ENCODE data around the gene GZMB. TPM values are rescaled to one million over a fixed set of nuclear protein-coding genes. Genes with fewer than 3 reads are reported as not detected.

The GZMB gene
- total RNA-seq, 1 donor from 2014 or later, result not detected

- peaks cover 2% of the 10 kb centered on the region for H3K27me3 Mint-ChIP-seq (ENCODE audit: low read depth)
- peaks cover 2% of the 10 kb centered on the region for H3K9me3 Mint-ChIP-seq (ENCODE audit: low read depth)
- no peaks in the 10 kb centered on the region for H3K4me1 Mint-ChIP-seq (ENCODE audit: low read depth)
- H3K27ac Mint-ChIP-seq (ENCODE audit: unreplicated experiment), result no peak overlapping the region
- no peaks in the 10 kb centered on the region for H3K36me3 Mint-ChIP-seq (ENCODE audit: low read depth)
- TF ChIP-seq CTCF (IDR thresholded peaks at IDR 0.05), result no peak
- no peak for DNase-seq (ENCODE audit: low spot score)
- H3K4me3 Mint-ChIP-seq (ENCODE audit: unreplicated experiment), result no peak overlapping the region
Measured at GRCh38 chr14:24631749-24632335, 2.1 kb downstream of the GZMB start.

- no peak for TF ChIP-seq CTCF (IDR thresholded peaks at IDR 0.05)
- Mint-ChIP-seq H3K27me3 (ENCODE audit: low read depth) (no peaks in the 10 kb centered on the region), H3K4me1 (ENCODE audit: low read depth) (no peaks in the 10 kb centered on the region), H3K27ac (ENCODE audit: unreplicated experiment) (no peak overlapping the region), H3K4me3 (ENCODE audit: unreplicated experiment) (no peak overlapping the region), H3K9me3 (ENCODE audit: low read depth) (peaks cover 2% of the 10 kb centered on the region), H3K36me3 (ENCODE audit: low read depth) (no peaks in the 10 kb centered on the region)
- DNase-seq (ENCODE audit: low spot score), result no peak
Measured at GRCh38 chr14:24630872-24631477, 3.0 kb downstream of the GZMB start.

- Mint-ChIP-seq H3K27me3 (ENCODE audit: low read depth) (no peaks in the 10 kb centered on the region), H3K36me3 (ENCODE audit: low read depth) (no peaks in the 10 kb centered on the region), H3K4me1 (ENCODE audit: low read depth) (no peaks in the 10 kb centered on the region), H3K27ac (ENCODE audit: unreplicated experiment) (no peak overlapping the region), H3K9me3 (ENCODE audit: low read depth) (peaks cover 2% of the 10 kb centered on the region), H3K4me3 (ENCODE audit: unreplicated experiment) (no peak overlapping the region)
- no peak for TF ChIP-seq CTCF (IDR thresholded peaks at IDR 0.05)
- no peak for DNase-seq (ENCODE audit: low spot score)
Measured at GRCh38 chr14:24630087-24630871, 3.7 kb downstream of the GZMB start.

GRCh38 chr14:24629521-24629920, 4.5 kb downstream of the GZMB start:
- Mint-ChIP-seq H3K36me3 (ENCODE audit: low read depth) (no peaks in the 10 kb centered on the region), H3K4me3 (ENCODE audit: unreplicated experiment) (no peak overlapping the region), H3K27me3 (ENCODE audit: low read depth) (no peaks in the 10 kb centered on the region), H3K27ac (ENCODE audit: unreplicated experiment) (no peak overlapping the region), H3K4me1 (ENCODE audit: low read depth) (no peaks in the 10 kb centered on the region), H3K9me3 (ENCODE audit: low read depth) (peaks cover 2% of the 10 kb centered on the region)
- no peak for DNase-seq (ENCODE audit: low spot score)
- no peak for TF ChIP-seq CTCF (IDR thresholded peaks at IDR 0.05)

GRCh38 chr14:24613747-24614146, 20.2 kb downstream of the GZMB start:
- no peak for TF ChIP-seq CTCF (IDR thresholded peaks at IDR 0.05)
- DNase-seq (ENCODE audit: low spot score), result no peak
- Mint-ChIP-seq H3K27me3 (ENCODE audit: low read depth) (no peaks in the 10 kb centered on the region), H3K4me3 (ENCODE audit: unreplicated experiment) (no peak overlapping the region), H3K36me3 (ENCODE audit: low read depth) (no peaks in the 10 kb centered on the region), H3K9me3 (ENCODE audit: low read depth) (peaks cover 11% of the 10 kb centered on the region), H3K27ac (ENCODE audit: unreplicated experiment) (no peak overlapping the region), H3K4me1 (ENCODE audit: low read depth) (no peaks in the 10 kb centered on the region)

Data from chondrocyte (in vitro differentiated cells).